HG03175 (cell line): ENCODE results near the gene PRRC2B.
"Not testable (repeated sequence)": the region's sequence is repeated elsewhere in the genome, so short reads cannot be mapped to it uniquely, and the experiment has no call there.

Experiments used
- ATAC-seq: cut with Tn5 transposase; IDR thresholded peaks from one replicate; pipeline ENCODE4 v1.9.1; 2021; ENCODE audit warnings: mild to moderate bottlenecking, moderate library complexity; ENCODE audit not compliant: unreplicated experiment

The PRRC2B gene

DNA sequence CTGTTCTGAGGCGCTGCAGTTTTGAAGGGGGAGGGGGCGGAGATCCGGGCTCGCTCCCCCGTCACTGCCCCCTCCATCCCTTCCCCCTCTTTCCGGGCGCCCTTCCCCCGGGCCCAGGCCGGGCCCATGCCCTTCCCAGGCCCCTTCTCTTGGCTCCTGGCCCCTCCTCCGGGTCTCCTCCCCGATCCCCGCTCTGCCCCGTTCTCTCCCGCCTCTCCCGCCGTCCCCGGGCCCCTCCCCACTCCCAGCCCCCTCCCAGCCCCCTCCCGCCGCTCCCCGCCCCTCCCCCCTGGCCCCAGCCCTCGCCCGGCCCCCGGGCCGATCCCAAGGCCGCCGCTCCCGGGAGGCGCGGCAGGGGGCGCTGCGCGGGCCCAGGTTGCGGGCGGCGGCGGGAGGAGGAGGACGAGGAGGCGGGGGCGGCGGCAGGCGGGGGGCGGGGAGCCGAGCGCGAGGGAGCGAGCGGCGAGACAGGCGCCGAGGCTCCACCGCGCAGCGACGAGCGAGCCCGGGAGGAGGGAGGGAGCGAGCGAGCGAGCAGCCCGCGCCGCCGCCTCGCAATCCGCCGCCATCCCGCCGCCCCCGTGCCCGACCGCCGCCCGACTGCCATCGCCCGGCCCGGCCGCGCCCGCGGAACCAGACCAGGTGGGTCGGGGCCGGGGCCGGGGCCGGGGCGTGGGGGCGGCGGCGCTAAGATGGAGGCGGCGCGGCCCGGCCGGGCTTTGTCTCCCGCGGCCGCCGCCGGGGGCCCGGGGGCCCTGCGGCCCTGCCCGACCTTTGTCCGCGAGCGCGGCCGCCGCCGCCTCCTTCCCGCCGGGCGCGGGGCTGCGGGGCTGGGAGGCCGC lies at the start of gene PRRC2B:
TSS of gene PRRC2B (plus strand) at position 465 of the 842 bp plus-strand sequence. CDS start 36,059 bp downstream, outside the sequence.
- peak; percentile 53 for ATAC-seq

DNA sequence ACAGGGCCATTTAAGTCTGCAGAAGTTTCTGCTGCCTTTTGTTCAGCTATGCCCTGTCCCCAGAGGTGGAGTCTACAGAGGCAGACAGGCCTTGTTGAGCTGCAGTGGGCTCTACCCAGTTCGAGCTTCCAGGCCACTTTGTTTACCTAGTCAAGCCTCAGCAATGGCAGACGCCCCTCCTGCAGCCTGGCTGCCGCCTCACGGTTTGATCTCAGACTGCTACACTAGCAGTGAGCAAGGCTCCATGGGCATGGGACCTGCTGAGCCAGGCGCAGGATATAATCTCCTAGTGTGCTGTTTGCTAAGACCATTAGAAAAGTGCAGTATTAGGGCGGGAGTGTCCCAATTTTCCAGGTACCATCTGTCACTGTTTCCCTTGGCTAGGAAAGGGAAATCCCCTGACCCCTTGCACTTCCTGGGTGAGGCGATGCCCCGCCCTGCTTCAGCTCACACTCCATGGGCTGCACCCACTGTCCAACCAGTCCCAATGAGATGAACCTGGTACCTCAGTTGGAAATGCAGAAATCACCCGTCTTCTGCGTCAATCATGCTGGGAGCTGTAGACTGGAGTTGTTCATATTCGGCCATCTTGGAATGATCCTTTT lies 48.9 kb upstream of the PRRC2B start:
- not testable (repeated sequence) for ATAC-seq

DNA sequence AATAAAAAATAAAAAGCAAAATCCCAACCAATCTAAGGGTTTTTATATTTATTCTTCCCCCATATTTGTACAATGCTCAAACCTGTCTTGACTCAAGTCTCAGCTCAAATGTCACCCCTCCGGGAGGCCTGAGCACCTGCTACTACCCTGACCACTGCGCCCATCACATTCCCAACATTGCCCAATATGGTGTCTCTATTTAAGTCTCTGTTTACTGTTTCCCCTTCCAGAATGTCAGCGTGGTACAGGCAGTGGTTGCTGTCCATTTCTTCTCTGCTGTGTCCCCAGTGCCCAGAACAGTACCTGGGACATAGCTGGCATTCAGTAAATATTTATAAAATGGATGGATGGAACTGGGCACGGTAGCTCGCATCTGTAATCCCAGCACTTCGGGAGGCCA lies 47.3 kb upstream of the PRRC2B start:
- no peak for ATAC-seq

DNA sequence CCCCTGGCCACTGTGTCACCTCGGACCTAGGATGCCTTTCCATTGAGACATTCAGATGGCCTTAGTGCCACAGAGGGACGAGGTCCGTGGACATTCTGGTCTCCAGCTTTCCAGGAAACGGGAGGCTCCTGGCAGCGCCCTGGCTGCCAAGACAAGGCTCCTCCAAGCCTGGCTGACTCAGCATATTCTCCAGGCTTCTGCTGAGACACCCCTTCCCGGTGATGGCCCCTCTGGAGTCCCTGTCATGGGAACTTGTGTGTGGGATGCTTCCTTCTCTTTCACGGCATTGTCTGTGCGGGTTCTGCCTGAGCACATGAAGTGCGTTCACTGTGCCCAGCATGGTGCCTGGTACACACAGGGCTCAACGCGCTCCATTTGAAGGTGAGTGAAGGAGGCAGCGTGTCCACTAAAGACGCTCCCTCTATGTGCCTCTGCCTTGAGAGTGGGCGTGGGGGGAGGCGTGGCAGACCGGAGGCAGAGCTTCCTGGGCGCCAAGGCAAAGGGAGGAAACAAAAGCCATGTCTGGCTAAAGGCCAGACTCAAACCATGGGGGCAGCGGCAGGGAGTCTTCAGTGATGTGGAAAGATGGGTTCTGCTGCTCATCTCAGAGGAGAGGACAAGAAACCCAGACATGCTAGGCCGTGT lies 46.4 kb upstream of the PRRC2B start:
- no peak for ATAC-seq

DNA sequence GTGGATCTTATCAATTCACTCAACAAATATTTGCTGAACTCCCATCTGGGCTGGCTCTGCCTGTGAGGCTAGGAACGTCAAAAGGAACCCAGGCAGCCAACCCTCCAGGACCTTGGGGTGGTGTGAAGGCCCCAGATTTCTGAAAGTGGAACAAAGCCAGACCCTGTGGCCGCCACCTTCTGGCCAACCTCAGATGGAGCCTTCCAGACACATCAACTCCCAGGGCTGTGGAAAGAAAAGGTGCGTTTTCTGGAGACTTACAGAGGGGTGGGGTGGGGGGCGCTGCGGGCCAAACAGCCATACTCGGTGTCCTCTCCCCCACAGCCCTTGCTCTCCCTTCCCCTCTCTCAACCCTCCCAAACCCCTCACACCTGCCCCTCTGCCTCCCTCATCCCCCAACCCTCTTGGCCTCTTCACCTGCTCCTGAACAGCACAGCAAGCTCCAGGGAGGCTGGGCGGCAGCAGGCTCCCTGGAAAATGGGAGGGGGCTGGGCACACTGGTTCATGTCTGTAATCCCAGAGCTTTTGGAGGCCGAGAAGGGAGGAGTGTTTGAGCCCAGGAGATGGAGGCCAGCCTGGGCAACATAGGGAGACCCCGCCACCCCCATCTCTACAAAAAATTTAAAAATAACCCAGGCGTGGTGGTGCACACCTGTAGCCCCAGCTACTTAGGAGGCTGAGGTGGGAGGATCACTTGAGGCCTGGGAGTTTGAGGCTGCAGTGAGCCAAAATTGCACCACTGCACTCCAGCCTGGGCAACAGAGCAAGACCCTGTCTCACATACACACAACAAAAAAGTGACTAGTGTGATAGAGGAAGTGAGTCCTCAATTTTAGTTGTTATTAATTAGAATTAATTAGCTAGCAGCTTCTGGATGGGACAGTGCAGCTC lies 45.0 kb upstream of the PRRC2B start:
- ATAC-seq = no peak

DNA sequence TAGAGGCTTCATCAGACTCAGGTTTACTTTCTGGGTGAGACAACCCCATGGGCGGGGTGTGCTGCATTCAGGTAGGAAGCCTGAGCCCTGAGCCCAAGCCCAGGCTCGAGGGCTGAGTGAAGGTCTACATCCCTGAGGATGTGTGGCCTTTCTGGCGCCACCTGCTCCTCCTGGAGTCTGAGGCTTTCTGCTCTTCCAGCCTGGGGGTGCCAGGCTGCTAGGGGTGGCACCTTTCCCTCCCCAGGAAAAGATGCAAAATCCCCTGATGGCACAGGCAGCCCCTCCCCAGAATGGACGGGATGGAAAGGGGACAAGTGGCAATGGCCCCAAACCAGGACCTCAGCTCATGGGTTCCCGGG lies 44.4 kb upstream of the PRRC2B start:
- no peak for ATAC-seq

DNA sequence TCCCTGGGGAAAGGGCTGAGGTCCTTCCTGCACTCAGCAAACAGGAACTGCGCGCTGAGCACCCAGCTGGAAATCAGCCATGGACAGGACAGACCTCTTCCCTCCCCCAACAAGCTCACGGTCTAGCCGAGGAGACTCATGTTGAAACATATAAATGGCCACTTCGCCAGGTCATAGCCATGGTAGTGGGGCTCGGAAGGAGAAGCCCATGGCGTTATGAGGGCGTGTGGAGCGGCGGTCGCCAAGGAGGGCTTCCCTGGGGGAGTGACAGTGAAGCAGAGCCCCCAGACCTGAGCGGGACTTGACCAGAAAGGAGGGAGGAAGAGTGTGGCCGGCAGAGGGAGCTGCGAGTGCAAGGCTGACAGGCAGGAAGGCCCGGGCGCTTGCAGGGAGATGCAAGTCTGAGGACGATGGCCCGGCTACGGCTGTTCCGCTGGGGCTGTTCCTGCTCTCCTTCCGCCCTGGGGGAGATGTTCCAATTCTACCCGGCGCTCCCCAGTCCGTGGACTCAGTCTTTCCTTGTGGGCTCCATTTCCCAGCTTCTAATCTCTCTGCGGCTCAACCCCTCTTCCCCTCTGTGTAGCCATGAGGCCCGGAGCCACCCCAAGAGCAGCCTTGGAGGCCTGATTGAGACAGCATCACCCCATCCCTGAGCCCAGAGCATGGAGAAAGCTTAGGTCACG lies 43.9 kb upstream of the PRRC2B start:
- ATAC-seq = peak; percentile 61

DNA sequence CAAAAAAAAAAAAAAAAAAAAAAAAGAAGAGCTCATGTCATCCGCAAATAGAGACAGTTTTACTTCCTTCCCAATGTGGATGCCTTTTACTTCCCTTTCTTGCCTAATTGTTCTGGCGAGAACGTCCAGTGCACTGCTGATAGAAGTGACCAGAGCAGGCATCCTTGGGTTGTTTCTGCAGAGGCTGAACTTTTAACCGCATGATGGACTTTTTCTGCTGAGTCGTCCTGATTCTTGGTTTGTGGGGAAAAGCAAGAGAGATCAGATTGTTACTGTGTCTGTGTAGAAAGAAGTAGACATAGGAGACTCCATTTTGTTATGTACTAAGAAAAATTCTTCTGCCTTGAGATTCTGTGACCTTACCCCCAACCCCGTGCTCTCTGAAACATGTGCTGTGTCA lies 37.4 kb upstream of the PRRC2B start:
- not testable (repeated sequence) for ATAC-seq

DNA sequence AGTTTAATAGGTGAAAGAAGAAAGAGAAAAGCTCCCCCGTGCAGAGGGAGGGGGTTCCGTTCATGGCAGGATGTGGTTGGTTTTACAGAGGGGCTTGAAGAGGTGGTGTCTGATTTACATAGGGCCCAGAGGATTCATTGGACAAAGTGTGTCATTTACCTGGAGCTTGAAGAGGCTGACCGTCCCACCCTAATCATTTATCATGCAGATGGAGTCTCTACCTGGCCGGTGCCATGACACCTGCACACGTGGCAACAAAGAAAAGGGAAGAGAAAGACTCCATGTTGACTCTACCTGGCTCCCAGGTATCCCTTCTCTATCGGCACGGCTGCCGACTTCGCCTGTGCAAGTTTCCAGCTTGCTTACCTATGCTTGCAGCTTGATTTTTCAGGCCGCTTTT lies 35.3 kb upstream of the PRRC2B start:
- ATAC-seq = no peak

DNA sequence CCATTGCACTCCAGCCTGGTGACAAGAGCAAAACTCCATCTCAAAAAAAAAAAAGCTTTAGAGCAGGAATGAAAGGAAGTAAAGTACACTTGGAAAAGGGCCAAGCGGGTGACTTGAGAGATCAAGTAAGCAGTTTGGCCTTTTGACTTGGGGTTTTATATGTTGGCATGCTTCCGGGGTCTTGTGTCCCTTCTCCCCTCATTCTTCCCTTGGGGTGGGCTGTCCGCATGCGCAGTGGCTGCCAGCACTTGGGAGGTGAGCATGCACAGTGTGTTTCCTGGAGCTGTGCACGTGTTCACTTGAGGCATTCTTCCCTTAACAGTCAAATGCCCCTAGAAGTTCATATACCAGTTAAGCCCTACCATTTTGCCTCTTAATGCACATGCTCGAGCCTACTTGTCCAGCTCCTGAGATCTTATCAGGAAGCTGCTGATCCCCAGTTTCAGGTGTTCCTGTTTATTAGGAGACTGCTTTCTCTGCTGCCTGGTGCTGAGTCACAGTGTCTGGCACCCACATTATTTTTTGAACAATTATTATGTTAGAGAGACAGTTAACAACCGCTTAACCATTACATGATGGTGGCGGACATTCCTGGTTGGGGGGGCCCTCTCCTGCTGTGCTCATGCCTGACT lies 32.6 kb upstream of the PRRC2B start:
- ATAC-seq = no peak

DNA sequence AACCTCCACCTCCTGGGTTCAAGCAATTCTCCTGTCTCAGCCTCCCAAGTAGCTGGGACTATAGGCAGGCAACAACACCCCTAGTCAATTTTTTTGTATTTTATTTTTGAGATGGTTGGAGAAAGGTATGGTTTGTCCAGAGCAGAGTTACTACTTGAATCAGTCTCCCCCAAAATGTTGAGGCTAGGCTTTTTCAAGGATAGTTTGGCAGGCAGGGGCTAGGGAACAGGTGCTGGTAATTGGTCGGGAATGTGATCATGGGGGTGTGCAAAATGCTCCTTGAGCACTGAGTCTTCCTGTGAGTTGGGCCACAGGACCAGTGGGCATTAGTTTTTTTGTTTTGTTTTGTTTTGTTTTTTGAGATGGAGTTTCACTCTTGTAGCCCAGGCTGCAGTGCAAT lies 28.3 kb upstream of the PRRC2B start:
- ATAC-seq = no peak

DNA sequence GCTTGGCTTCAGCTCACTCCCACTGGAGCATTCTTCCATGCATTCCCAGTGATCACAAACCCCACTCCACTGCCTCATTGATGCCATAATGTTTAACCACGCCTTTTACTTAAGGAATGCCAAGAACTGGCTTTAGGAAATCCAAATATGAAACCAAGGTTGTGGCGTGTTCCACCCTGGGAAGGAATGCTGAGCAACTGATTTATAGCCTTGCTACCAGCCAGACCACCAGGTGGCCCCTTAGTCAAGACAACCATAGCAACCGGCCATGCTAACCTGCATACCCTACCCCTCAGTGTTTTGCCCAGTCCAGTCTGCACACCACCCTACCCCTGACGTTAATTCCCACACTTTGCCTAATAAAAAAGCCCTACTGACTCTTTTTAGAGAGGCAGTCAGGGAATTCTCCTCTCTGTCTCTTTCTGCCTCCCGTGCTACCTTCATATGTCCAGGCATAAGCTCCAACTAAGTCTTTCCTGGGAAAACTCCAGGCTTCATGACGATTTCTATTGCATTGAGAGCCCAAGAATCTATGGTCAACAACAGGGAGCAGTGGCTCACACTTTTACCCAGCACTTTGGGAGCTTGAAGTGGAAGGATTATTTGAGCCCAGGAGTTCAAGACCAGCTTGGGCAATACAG lies 27.0 kb upstream of the PRRC2B start:
- no peak for ATAC-seq

DNA sequence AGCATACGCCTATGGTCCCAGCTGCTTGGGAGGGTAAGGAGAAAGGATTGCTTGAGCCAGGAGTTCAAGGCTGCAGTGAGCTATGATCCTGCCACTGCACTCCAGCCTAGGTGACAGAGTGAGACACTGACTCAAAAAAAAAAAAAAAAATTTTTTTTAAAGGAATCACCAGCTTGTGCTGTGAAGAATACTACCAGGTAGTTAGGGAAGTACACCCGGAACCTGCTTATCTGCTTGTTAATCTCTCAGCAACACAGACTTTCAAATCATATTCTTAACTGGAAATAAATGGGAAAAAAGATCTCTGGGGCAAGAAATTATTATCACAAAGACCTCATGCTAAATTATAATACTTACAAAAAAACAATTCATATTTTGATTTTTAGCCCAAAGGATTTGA lies 26.4 kb upstream of the PRRC2B start:
- no peak for ATAC-seq

DNA sequence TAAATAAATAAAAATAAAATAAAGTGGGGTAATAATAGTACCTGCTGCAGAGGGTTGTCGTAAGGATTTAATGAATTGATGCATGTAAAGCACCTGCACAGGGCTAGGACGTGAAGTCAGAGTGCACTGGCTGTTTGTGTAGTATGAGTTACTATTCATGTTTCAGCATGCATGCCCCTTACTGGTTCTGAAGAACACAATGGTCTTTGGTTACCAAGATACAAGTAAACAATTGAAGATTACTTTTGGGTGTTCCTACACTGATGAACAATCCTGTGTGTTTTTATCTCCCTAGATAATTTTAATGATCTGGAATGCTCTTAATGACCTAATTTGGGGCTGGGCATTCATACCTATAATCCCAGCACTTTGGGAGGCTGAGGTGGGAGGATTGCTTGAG lies 23.2 kb upstream of the PRRC2B start:
- ATAC-seq = no peak

DNA sequence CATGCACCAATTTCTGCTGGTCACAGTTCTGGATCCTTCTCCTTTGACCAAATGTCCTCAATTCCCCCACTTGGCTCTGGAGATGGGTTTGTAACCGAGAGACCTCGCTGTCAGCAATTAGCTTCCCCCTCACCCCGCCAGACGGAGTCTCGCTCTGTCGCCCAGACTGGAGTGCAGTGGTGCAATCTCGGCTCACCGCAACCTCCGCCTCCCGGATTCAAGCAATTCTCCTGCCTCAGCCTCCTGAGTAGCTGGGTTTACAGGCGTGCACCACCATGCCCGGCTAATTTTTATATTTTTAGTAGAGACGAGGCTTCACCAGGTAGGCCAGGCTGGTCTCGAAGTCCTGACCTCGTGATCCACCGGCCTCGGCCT lies 21.3 kb upstream of the PRRC2B start:
- not testable (repeated sequence) for ATAC-seq

DNA sequence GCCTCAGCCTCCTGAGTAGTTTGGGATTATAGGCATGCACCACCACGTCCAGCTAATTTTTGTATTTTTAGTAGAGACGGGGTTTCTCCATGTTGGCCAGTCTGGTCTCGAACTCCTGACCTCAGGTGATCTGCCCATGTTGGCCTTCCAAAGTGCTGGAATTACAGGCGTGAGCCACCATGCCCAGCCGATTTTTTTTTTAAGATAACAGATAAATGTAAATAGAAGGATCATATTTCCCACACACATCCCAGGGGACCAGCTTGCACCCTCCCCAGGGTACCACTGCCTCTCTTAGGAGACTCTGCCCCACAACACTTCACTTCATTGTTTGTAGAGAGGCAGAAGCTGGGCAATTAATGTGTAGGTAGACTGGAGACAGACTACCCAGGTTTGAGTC lies 19.2 kb upstream of the PRRC2B start:
- ATAC-seq = not testable (repeated sequence)

DNA sequence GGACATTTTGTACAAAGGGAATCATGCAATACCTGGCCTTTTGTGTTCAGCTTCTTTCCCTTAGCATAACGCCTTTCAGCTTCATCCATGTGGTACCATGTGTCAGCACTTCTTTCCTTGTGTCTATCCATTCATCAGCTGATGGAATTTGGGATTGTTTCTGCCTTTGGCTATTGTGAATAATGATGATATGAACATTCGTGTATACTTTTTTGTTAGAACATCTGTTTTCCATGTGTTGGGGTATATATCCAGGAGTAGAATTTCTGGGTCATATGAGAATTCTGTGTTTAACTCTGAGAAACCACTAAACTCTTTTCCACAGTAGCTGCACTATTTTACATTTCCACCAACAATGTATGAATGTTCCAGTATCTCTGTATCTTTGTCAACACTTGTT lies 14.8 kb upstream of the PRRC2B start:
- ATAC-seq = no peak

DNA sequence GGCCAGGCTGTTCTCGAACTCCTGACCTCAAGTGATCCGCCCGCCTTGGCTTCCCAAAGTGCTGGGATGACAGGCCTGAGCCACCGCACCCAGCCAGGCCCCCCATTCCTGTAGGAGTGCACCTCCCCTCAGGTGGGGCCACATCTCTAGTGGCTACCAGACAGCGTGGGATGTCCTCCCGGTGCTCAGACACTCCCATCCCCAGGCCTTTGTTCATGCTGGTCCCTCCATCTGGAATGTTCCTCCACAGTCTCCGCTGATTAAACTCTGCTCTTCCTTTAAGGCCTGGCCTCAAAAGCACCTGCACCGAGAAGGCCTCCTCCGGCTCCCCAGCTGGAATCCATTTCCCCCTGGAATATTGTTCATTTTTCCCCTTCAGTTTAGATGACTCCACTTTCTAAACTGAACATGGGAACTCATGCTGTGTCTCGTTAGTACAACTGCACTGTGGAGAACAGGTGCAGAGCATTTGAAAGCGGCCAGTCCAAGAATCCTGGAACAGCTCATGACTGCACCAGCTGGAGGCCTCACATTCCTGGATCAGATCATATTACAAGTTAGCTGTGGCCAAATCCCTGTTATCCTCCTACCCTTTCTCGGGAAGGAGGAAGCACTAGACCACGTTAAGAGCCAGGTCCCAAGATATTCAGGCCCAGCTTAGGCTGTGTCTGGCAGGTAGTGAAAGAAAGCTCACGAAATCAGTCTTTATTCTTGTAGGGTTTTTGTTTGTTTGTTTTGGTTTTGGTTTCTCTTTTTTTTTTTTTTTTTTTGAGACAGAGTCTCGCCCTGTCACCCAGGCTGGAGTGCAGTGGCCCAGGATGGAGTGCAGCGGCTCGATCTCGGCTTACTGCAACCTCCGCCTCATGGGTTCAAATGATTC lies 10.8 kb upstream of the PRRC2B start:
- ATAC-seq = no peak

DNA sequence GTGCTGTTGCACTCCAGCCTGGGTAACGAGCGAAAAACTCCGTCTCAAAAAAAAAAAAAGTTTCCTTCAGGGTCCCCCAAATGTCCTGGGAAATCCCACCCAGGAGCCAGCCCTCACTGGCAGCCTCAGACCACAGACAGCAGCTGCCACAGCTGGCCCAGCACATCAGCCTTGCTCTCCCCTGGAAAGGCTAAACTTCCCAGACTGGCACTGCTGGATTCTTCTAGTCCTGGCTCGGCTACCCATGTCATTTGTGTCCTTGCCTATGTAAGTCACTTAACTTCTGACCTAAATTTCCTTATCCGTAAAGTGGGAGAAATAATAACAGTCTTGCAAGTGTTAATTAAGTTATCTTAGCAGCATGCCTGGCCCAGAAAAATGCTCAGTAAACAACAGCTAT lies 8.6 kb upstream of the PRRC2B start:
- no peak for ATAC-seq
